Activated CD8-positive, alpha-beta memory T cell treated with anti-CD3 and anti-CD28 coated beads for 24 hours (primary cell): ENCODE data around the gene UBASH3A.

Experiments
- DNase-seq: peaks from one replicate; pipeline ENCODE4 v3.0.0-alpha.2; 2020

UBASH3A gene

DNA sequence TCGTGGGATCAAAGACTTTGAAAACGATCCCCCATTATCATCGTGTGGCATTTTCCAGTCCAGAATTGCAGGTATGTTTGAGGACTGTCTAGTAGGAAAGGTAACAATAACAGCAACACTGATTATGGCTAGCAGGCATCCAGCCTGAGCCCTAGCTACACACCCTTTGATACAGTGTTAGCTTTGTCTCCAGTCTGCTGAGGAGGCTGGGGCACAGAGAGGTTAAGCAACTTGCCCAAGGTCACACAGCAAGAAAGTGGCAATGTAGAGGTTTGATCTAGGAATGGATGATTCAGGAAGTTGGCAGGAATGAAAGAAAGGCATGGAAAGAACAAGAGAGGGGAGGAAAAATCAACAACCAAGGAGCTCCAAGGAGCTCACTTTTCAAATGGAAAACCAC lies 31.2 kb downstream of the UBASH3A start:
- no peak for DNase-seq

DNA sequence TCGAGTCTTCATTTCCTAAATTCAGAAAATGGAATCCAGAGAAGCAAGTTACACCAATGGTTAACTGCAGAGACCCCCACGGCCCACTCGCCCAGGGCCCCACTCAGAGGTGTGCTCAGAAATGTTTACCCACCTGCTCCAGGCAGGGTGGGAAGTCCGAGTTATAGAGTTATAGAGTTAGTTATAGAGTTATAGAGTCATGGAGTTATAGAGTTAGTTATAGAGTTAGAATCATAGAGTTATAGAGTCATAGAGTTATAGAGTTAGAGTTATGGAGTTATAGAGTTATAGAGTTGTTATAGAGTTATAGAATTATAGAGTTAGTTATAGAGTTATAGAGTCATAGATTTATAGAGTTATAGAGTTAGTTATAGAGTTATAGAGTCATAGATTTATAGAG lies 31.7 kb downstream of the UBASH3A start:
- no peak for DNase-seq

GRCh38 chr21:42435833-42436232 lies 32.1 kb downstream of the UBASH3A start:
- DNase-seq, result no peak

DNA sequence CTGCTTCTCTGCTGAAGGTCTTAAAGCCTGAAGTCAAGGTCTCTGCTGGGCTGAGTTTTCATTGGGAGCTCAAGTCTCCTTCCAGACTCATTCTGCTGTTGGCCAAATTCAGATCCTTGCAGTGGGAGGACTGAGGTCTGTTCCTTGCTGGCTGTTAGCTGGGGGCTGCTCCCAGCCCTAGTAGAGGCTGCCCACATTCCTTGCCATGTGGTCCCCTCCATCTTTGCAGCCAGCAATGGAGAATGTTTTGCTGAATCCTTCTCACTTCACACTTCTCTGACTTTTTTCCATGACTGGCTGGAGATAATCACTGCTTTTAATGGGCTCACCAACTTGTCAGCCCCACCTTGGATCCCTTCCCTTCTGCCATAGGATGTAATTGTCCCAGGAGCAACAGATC lies 33.2 kb downstream of the UBASH3A start:
- DNase-seq, result no peak

DNA sequence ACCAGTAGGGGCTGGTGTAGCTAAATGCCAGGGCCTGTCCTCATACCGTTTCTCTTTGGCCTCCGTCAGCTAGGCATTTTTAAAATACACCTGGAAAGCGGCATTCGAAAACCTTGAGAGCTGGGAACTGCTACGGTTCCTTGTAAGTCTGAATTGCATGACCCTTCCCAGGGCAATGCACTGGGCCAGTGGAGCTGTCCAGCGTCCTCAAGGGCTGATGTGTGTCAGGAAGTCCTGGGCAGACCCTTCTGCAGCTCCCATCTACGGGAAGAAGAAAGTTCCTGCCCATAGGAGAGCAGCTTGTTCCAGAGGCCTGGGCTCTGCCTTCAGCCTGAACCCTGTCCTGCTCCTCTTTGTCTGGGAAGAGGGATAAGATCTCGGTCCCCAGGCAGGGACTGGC lies 34.1 kb downstream of the UBASH3A start:
- DNase-seq, result no peak

- DNase-seq, result no peak
Observed at GRCh38 chr21:42438316-42439205, 34.9 kb downstream of the UBASH3A start.

DNA sequence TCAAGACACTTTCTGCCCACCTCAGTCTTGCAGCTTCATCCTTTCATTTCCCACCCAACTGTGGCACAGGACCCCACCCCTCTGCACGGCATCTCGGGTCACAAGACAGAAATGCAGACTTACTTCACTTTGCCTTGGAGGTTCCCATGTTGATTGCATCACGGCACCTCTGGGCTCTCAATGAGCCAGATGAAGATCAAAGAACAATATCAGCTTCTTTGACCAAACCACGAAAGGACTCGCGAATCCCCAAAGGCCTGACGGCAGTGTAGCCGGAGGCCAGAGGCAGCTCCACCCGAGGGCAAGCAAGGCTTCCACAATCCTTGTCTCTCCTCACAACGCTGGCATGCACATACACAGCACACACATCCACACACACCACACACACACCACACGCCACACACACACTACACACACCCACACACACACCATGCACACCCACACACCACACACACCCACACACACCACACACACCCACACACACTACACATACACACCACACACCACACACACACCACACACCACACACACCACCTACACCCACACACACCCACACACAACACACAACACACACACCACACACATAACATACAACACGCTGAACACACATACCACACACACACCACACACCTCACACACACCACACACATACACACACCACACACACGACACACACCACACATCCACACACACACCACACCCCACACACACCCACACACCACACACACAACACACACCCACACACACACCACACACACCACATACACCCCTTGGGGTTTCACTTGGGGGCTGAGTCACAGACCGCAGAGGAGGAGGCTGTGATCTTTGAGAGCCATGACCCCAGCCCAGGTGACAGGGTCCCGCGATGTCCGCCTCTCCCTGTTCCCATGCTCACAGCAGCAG lies 35.8 kb downstream of the UBASH3A start:
- peak; percentile 81 for DNase-seq

DNA sequence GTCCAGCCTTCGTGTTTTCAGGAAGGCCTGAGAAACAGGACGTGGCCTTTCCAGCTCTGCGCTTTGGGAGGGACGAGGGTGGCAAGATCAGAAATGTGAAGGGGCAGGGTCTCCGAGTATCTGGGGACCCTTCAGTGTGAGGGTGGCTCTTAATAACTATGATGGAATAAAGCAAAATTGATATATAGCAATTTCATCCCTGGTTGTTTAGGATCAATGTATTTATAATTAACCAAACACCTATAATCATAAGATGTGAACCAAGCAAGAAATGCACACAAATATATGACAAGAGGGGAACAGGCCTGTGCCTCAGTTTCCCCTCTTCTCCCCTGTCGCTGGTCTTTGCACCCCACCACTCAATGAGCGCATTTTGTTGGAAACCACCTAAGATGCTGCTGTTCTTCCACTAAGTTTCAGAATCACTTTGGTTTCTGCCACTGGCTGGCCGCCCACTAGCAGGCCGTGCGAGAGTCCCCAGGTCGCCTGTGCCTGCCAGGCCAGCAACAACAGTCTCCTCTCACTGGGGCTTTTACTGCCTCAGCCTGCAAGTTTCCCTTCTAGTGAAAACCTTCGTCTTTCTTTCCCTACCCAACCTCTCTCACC lies 36.6 kb downstream of the UBASH3A start:
- DNase-seq, result no peak

DNA sequence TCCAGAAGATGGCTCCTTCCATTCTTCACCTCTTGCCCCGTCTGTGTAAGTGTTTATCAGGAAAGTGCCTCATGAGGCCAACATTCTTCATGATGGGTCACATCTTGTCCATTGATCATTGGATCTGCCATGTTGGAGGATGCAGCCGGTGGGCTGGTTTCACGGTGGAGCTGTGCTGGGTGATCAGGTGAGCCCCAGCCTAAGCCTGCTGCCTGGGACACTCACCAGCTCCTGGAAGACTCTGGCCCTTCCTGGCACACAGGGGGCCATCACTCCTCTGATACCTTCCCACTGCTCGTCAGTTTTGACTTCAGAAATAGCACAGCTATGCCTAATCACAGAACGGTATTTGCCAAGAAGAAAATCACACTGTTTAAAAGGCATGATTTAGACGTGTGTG lies 38.3 kb downstream of the UBASH3A start:
- no peak for DNase-seq

DNA sequence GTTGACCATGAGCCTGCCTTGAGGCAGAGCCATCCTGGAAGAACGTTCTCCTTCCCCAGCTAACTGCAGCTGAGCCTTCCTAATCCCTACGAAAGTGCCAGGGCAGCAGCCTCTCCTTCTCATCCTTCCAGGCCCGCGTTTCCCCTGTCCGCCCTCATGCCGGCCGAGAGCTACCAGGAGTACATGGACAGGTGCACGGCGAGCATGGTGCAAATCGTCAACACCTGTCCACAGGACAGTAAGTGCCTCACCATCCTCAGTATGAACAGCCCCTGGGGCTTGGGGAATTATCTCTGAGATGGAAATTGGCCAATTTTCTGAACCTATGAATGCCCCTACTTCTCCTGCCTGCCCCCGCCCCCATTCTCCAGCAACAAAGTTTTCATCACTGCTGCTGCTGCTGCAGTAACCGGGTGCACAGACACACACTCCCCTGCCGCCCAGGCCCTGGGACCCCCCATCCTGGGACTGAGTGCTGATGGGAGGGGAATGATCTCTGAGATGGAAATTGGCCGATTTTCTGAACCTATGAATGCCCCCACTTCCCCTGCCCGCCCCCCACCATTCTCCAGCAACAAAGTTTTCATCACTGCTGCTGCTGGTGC lies 39.6 kb downstream of the UBASH3A start:
- no peak for DNase-seq

GRCh38 chr21:42443876-42444744 lies 40.4 kb downstream of the UBASH3A start:
- DNase-seq, result no peak

- DNase-seq, result no peak
Observed at GRCh38 chr21:42444745-42445059, 41.0 kb downstream of the UBASH3A start.

GRCh38 chr21:42445311-42445710 lies 41.6 kb downstream of the UBASH3A start:
- DNase-seq, result no peak

GRCh38 chr21:42446531-42446930 lies 42.8 kb downstream of the UBASH3A start:
- DNase-seq, result no peak

DNA sequence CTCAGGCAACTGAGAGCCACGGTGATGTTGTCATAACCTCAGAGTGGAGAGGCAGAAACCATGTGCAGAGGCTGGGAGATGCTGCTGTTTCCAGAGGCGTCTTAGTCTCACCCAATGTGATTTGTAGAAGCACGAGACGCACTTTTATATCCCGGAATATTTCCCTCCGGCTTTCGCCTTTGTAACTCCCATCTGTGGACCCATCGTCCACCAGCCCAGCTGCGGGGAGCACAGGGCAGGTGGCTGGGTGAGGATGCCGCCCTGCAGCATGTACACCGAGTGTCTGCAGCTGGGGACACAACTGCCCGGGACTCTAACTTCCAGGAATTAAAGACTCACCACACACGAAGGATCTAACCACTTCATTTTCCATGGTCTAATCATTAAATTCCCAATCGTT lies 43.5 kb downstream of the UBASH3A start:
- no peak for DNase-seq

DNA sequence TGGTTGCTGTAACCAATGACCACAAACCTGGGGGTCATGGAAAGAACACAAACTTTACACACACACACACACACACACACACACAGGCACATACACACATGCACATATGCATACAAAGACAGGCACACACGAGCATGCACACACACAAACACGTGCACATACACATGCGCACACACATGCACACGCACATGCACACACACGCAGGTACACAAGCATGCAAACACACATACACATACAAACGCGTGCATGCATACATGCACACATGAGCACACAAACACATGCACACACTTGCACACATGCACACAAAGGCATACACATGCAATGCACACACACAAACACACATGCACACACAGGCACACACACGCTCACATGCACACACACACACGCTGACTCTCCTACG lies 44.0 kb downstream of the UBASH3A start:
- no peak for DNase-seq

GRCh38 chr21:42448686-42449085 lies 45.0 kb downstream of the UBASH3A start:
- DNase-seq, result no peak

GRCh38 chr21:42451941-42452340 lies 48.2 kb downstream of the UBASH3A start:
- DNase-seq, result no peak

- DNase-seq, result no peak
Observed at GRCh38 chr21:42452401-42453223, 48.9 kb downstream of the UBASH3A start.

DNA sequence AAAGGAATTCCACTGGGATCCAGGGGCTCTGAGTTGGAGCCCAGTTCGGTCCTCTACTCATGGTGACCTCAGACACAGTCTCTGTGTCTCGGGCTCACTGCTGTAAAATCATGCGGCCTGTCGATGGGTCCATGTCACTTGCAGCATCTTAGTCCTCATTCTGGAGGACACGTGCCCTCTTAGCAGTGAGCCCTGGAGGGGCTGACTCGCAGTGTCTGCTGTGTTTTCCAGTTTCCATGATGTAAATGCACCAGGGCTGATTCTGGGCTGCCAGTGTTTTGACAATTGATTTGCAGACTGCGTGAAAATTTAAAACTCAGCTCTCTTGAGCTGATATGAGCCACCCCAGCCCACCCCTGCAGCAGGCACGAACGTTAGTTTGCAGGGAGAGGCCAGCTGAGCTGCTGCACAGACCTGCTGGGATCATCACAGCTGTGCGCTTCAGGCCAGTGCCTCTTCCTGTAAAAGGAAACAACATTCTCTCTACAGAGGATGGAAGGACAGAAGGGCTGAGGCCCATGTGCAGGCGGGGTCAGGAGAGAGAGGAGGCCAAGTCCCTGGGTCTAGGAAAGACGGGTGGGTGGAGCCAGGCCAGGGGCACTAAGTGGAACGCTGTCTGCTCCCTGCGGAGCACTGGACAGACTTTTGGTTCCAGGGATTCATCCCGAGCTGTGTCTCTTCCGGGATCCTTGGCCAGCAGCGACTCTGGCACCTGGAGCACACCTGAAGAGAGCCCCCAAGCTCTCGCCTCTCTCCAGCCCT lies 49.7 kb downstream of the UBASH3A start:
- no peak for DNase-seq
